CD14-positive monocyte (primary cell): ENCODE measurements around the gene PTCD2. TPM values are rescaled to one million over a fixed set of nuclear protein-coding genes. Genes with fewer than 3 reads are reported as not detected.

ENCODE experiments used
- DNase-seq, 3 donors: peaks; one replicate each; pipeline ENCODE4 v3.0.0-alpha.2; 2011 to 2022
- H2AFZ ChIP-seq: 2 replicates; pipeline ENCODE4 v1.6.0; 2012; ENCODE audit warnings: mild to moderate bottlenecking, low read depth, low read length, inconsistent platforms; ENCODE audit not compliant: insufficient read depth, poor library complexity, severe bottlenecking
- H3K27ac ChIP-seq, 2 donors: 1 replicate in 1 of 2; 2 replicates in 1 of 2; pipeline ENCODE4 v1.5.1; 2012 to 2013; ENCODE audit warnings: low read length in 2 of 2, control low read depth in 1 of 2, inconsistent platforms in 1 of 2, low read depth in 1 of 2, mild to moderate bottlenecking in 1 of 2
- H3K27me3 ChIP-seq, 2 donors: one replicate each; pipeline versions ENCODE4 v1.6.0 to v1.6.1; 2011 to 2013; ENCODE audit warnings: low read length in 2 of 2; ENCODE audit not compliant: control insufficient read depth in 2 of 2, insufficient read depth in 2 of 2
- H3K36me3 ChIP-seq, 2 donors: replicated peaks in 1 of 2; 1 replicate in 1 of 2; 2 replicates in 1 of 2; pipeline versions ENCODE4 v1.5.1 to v1.6.1; 2012 to 2013; ENCODE audit warnings: low read length in 2 of 2, control low read depth in 1 of 2, inconsistent platforms in 1 of 2, mild to moderate bottlenecking in 1 of 2; ENCODE audit not compliant: insufficient read depth in 2 of 2, control insufficient read depth in 1 of 2
- H3K4me1 ChIP-seq, 2 donors: 1 replicate in 1 of 2; 2 replicates in 1 of 2; pipeline versions ENCODE4 v1.5.1 to v1.6.1; 2012 to 2013; ENCODE audit warnings: low read length in 2 of 2, control low read depth in 1 of 2, inconsistent platforms in 1 of 2, mild to moderate bottlenecking in 1 of 2, moderate library complexity in 1 of 2; ENCODE audit not compliant: insufficient read depth in 2 of 2, control insufficient read depth in 1 of 2
- H3K4me2 ChIP-seq: replicated peaks from 2 replicates; pipeline ENCODE3; 2012; ENCODE audit warnings: low read length, moderate library complexity, mild to moderate bottlenecking; ENCODE audit not compliant: poor library complexity, severe bottlenecking; ENCODE audit errors: extremely low read depth
- H3K4me3 ChIP-seq, 3 experiments: fragments of 200-600 bp in 1 of 3; sonication (generic) in 1 of 3; replicated peaks in 1 of 3; 1 replicate in 2 of 3; 2 replicates in 1 of 3; pipeline ENCODE4 v1.5.1; 2011 to 2013; ENCODE audit warnings: low read length in 3 of 3, mild to moderate bottlenecking in 3 of 3, control low read depth in 2 of 3, low read depth in 2 of 3, inconsistent platforms in 1 of 3, moderate library complexity in 1 of 3
- H3K79me2 ChIP-seq: 2 replicates; pipeline ENCODE4 v1.6.0; 2012; ENCODE audit warnings: mild to moderate bottlenecking, control low read depth, inconsistent platforms, low read length, moderate library complexity; ENCODE audit not compliant: insufficient read depth
- H3K9ac ChIP-seq: 2 replicates; pipeline ENCODE4 v1.6.0; 2017; ENCODE audit warnings: low read length, mild to moderate bottlenecking; ENCODE audit not compliant: insufficient read depth, poor library complexity, severe bottlenecking
- H3K9me3 ChIP-seq, 2 donors: replicated peaks in 1 of 2; 1 replicate in 1 of 2; 2 replicates in 1 of 2; pipeline versions ENCODE4 v1.5.1 to v1.6.1; 2012 to 2013; ENCODE audit warnings: low read length in 2 of 2, control low read depth in 1 of 2; ENCODE audit not compliant: control insufficient read depth in 1 of 2, insufficient read depth in 1 of 2
- H4K20me1 ChIP-seq: 2 replicates; pipeline ENCODE4 v1.6.0; 2012; ENCODE audit warnings: mild to moderate bottlenecking, low read length, control low read depth, moderate library complexity; ENCODE audit not compliant: insufficient read depth
- H3K27ac Mint-ChIP-seq, 7 donors: one replicate each; pipeline ENCODE4 v1.8.0; 2020; ENCODE audit warnings: mild to moderate bottlenecking in 7 of 7, mixed read lengths in 7 of 7, moderate library complexity in 6 of 7, inconsistent platforms in 2 of 7
- H3K27me3 Mint-ChIP-seq, 3 donors: one replicate each; pipeline ENCODE4 v1.8.0; 2021 to 2022; ENCODE audit warnings: low read depth in 3 of 3, mild to moderate bottlenecking in 3 of 3, mixed read lengths in 3 of 3, moderate library complexity in 3 of 3, inconsistent platforms in 1 of 3
- H3K36me3 Mint-ChIP-seq, 2 donors: one replicate each; pipeline ENCODE4 v1.8.0; 2020; ENCODE audit warnings: mixed read lengths in 2 of 2, inconsistent platforms in 1 of 2, mild to moderate bottlenecking in 1 of 2
- H3K4me1 Mint-ChIP-seq: one replicate; pipeline ENCODE4 v1.8.0; 2020; ENCODE audit warnings: mild to moderate bottlenecking, mixed read lengths
- H3K4me3 Mint-ChIP-seq, 2 donors: one replicate each; pipeline ENCODE4 v1.8.0; 2020; ENCODE audit warnings: mild to moderate bottlenecking in 2 of 2, mixed read lengths in 2 of 2, moderate library complexity in 1 of 2
- H3K9me3 Mint-ChIP-seq, 7 donors: one replicate each; pipeline ENCODE4 v1.8.0; 2020 to 2022; ENCODE audit warnings: mixed read lengths in 7 of 7, mild to moderate bottlenecking in 6 of 7, moderate library complexity in 6 of 7, inconsistent platforms in 2 of 7
- WGBS: methylation state at CpG from one replicate; pipeline ENCODE4 v1.1.5; 2013; ENCODE audit warnings: missing lambda C conversion rate; ENCODE audit not compliant: insufficient coverage; 5-methylcytosine and 5-hydroxymethylcytosine counted together
- intact Hi-C, 2 donors: fragments of 100-400 bp; cut with micrococcal nuclease; formaldehyde crosslinking; loops; one replicate each; pipeline versions ENCODE4 v1.15.0 to v1.15.1; 2023
- polyA plus RNA-seq, 3 donors: library from polyadenylated mRNA; depleted of rRNA in 1 of 3; unstranded in 2 of 3; stranded (reverse) in 1 of 3; fragments of 300-500 nt in 2 of 3; fragments of >200 nt in 1 of 3; fragmentation: Illumina TruSeq in 2 of 3; gene quantifications; 1 replicate in 2 of 3; 2 replicates in 1 of 3; pipeline ENCODE4 v1.2.3, GENCODE V29; 2012 to 2021
- TF ChIP-seq, protein P1 (sequence below): fragments of 200-600 bp; IDR thresholded peaks from one replicate; pipeline ENCODE4 v1.8.0; 2022; ENCODE audit warnings: antibody characterized with exemption, mild to moderate bottlenecking

The PTCD2 gene
- polyA plus RNA-seq, 3 donors, result 1.6 to 2.2 (median 1.8) TPM

DNA sequence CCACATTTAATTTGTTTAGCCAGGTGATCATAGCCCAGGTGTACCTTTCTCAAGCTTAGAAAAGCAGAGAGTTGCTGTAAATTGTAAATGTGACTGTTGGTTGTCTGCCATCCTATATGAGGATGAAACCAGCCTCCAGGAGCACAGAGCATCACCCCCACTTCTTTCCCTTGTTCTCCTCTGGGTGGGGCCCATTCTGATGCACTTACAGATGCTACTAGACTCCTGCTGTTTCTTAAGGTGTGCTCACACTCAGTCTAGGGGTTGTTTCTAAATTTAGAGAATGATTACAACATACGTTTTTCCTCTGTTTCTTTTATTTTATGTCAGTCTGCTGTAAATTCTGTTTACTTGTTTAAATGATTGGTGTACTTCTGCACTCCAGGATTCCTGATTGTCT, 10.5 kb downstream of the PTCD2 start:
- H3K4me2 ChIP-seq, result no peak overlapping the region
- peak overlapping the region in 1 of 7 donors; percentile 52 for H3K27ac Mint-ChIP-seq
- no peaks in the 10 kb centered on the region for H3K27me3 Mint-ChIP-seq
- H2AFZ ChIP-seq, result no peak overlapping the region
- peaks cover 0 to 3% (median 0%) of the 10 kb centered on the region in 7 donors for H3K9me3 Mint-ChIP-seq
- no peaks in the 10 kb centered on the region for H3K79me2 ChIP-seq
- no peak overlapping the region for H3K4me3 ChIP-seq
- no peak overlapping the region for H3K9ac ChIP-seq
- H3K36me3 ChIP-seq, result peaks cover 16 to 59% of the 10 kb centered on the region in 2 donors
- no peaks in the 10 kb centered on the region for H3K4me1 Mint-ChIP-seq
- H3K4me1 ChIP-seq, result no peaks in the 10 kb centered on the region
- no peaks in the 10 kb centered on the region for H4K20me1 ChIP-seq
- H3K27ac ChIP-seq, result no peak overlapping the region
- H3K36me3 Mint-ChIP-seq, result peaks cover 59 to 60% of the 10 kb centered on the region in 2 donors
- intact Hi-C loops, result no loop called here
- H3K4me3 Mint-ChIP-seq, result no peak overlapping the region
- H3K9me3 ChIP-seq, result no peaks in the 10 kb centered on the region
- H3K27me3 ChIP-seq, result no peaks in the 10 kb centered on the region
- TF ChIP-seq, protein P1, sequence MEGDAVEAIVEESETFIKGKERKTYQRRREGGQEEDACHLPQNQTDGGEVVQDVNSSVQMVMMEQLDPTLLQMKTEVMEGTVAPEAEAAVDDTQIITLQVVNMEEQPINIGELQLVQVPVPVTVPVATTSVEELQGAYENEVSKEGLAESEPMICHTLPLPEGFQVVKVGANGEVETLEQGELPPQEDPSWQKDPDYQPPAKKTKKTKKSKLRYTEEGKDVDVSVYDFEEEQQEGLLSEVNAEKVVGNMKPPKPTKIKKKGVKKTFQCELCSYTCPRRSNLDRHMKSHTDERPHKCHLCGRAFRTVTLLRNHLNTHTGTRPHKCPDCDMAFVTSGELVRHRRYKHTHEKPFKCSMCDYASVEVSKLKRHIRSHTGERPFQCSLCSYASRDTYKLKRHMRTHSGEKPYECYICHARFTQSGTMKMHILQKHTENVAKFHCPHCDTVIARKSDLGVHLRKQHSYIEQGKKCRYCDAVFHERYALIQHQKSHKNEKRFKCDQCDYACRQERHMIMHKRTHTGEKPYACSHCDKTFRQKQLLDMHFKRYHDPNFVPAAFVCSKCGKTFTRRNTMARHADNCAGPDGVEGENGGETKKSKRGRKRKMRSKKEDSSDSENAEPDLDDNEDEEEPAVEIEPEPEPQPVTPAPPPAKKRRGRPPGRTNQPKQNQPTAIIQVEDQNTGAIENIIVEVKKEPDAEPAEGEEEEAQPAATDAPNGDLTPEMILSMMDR, result no peak
- no peak for DNase-seq
- WGBS, result no CpG with 5 or more reads among the region's 1 CpG

DNA sequence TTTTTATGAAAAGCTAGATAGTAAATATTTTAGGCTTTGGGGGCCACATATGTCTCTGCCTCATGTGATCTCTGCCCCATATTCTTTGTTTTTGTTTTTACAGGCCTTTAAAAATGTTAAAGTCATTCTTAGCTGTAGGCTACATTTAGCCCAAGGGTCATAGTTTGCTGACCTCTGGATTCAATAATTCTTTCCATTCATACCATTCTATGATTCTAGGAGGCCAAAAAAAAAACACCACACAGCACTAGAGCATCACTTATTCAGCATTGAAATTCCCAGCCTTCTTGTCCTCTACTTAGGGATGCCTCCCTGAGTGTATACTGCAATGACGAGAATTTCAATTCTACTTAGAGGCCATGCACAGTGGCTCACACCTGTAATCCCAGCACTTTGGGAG, 17.0 kb downstream of the PTCD2 start:
- Mint-ChIP-seq H3K4me1 (no peaks in the 10 kb centered on the region), H3K27me3 (no peaks in the 10 kb centered on the region), H3K9me3 (peaks cover 0 to 3% (median 0%) of the 10 kb centered on the region in 7 donors), H3K27ac (no peak overlapping the region), H3K4me3 (no peak overlapping the region), H3K36me3 (peaks cover 52 to 64% of the 10 kb centered on the region in 2 donors)
- TF ChIP-seq, protein P1, result no peak
- no peaks in the 10 kb centered on the region for H3K9me3 ChIP-seq
- intact Hi-C loops, result no loop called here
- H3K36me3 ChIP-seq, result peaks cover 22 to 48% of the 10 kb centered on the region in 2 donors
- H3K27ac ChIP-seq, result no peak overlapping the region
- H4K20me1 ChIP-seq, result no peaks in the 10 kb centered on the region
- no peak overlapping the region for H3K4me3 ChIP-seq
- 100% methylated on average over 1 of the region's 1 CpG for WGBS
- H3K9ac ChIP-seq, result no peak overlapping the region
- no peak for DNase-seq
- H3K4me2 ChIP-seq, result no peak overlapping the region
- no peak overlapping the region for H2AFZ ChIP-seq
- H3K27me3 ChIP-seq, result no peaks in the 10 kb centered on the region
- no peaks in the 10 kb centered on the region for H3K79me2 ChIP-seq
- H3K4me1 ChIP-seq, result no peaks in the 10 kb centered on the region
